Measurements from ENCODE around the gene ST3GAL3.
A peak's percentile ranks its signal among the peaks of the same experiment; 100 is the strongest.

Gene ST3GAL3

DNA sequence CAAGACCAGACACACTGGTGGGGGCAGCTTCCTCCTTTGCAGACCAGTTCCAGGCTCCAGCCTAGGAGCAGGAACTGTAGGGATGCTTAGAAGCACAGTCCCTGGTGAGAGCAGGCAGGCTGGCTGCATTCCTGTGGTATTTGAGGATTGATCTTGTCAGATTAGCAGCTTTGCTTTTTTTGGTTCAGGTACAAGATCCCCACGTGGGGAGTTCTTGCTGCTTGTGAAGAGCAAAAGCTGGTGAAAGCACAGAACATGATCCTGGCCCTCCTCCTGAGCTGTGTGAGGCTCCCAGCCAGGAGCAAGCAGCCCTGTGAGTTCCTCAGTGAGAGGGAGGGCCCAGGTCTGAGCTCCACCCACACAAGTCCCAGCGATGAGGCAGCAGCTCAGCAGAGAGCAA lies 151.0 kb downstream of the ST3GAL3 start:
- DNase-seq, result peak; percentile 94

DNA sequence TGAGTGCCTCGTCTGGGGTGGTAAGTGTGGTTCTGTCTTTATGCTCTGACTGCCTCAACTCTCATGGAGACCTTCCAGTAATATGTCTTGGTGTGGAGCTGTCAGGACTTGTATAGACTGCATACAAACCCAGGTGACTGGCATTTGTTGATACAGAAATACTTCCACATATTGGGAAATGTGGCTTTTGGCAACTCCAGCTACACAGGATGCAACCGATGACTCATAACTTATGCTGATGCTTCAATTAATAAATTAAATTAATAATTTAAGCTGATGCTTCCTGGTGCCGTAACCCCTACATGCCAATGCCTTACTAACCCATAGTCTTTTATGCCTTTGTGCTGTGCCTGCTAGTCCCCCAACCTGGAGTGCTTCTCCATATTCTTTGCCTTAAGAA lies 154.0 kb downstream of the ST3GAL3 start:
- no peak for DNase-seq

- DNase-seq, result no peak
Measured at GRCh38 chr1:43861988-43862735, 154.8 kb downstream of the ST3GAL3 start.

DNA sequence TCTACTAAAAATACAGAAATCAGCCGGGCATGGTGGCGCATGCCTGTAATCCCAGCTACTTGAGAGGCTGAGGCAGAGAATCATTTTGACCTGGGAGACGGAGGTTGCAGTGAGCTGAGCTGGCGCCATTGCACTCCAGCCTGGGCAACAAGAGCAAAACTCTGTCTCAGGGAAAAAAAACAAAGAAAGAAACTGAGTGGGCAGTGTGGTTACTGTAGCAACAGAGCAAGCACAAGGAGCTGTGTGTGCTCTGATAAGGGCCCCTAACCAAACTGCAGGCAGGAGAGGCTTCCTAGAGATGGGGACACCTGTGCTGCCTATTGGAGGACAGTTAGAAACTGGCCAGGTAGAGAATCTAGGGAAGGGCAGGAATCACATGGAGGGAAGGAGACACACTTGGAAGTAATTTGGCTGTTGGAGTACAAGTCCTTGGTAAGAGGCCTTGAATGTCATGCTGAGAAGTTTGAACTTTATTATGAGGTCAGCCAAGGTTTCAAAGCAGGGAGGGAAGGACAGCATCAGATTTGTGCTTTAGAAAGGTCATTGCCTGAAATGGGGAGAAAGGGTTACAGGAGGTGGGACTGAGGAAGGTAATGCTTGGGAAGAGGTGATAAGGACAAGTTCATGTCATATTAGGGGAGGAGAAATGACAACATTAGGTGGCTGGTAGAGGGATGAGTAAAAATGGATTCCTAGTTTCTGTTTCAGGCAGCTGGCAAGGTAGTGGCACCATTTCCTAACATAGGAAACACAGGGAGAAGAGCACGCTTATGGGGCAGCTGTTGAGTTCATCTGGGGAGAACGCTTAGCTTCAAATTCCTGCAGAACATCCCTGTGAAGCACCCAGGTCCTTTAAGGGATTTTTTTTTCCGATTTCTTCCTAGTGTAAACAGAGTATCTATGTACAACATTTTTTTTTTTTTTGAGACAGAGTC lies 157.0 kb downstream of the ST3GAL3 start:
- DNase-seq, result no peak

- no peak for DNase-seq
Measured at GRCh38 chr1:43866201-43866600, 158.9 kb downstream of the ST3GAL3 start.

DNA sequence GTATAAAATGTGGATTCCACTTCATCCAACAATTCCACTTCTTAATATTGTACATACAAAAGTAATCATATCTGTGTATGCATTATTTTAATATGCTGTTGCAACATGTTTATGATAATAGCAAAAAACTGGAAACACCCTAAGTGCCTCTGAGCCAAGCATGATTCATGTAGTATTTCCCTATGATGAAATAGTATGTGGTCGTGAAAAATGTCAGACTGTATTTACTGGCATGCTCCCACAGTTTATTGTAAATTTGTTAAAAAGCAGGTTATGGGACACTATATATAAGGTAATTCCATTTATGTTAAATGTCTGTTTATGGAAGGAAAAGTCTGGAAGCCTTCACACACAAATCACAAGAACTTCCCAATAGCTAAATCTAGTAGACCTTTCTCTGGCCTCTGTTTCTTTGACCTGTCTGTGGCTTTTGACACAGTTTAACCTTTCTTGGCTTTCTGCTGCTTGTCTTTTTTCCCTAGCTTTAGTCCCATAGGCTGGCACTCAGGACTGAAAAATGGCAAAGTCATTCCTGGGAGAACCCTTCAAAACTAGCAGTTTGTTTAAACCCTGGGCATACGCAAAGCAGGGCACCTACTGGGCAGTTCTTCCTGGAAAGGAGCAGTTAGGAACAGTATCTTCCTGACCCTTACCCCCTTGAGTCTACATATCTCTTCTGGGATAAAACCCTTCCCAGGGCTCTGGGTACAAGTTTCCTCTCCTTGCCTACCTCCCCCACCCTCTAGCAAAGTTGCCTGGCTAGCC lies 160.8 kb downstream of the ST3GAL3 start:
- DNase-seq, result no peak

GRCh38 chr1:43868741-43869067 lies 161.4 kb downstream of the ST3GAL3 start:
- no peak for DNase-seq

- no peak for DNase-seq
Measured at GRCh38 chr1:43870306-43870705, 163.0 kb downstream of the ST3GAL3 start.

DNA sequence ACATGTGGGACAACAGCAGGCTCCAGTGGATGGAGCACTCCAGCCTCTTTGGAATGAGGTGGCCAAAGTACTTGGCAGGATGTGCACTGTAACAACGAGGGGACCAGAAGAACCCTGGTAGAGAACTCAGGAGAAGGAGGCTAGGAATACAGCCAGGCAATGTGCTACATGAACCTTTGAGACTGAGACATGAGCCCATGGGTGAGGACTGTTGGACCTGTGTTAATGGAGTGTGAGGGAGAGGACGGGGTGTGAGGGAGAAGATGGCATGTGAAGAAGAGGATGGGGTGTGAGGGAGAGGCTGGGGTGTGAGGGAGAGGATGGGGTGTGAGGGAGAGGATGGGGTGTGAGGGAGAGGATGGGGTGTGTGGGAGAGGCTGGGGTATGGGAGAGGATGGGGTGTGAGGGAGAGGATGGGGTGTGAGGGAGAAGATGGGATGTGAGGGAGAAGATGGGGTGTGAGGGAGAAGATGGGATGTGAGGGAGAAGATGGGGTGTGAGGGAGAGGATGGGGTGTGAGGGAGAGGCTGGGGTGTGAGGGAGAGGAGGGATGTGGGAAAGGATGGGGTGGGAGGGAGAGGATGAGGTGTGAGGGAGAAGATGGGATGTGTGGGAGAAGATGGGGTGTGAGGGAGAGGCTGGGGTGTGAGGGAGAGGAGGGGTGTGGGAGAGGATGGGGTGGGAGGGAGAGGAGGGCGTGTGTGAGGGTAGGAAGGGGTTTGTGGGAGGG lies 164.0 kb downstream of the ST3GAL3 start:
- DNase-seq, result no peak

DNA sequence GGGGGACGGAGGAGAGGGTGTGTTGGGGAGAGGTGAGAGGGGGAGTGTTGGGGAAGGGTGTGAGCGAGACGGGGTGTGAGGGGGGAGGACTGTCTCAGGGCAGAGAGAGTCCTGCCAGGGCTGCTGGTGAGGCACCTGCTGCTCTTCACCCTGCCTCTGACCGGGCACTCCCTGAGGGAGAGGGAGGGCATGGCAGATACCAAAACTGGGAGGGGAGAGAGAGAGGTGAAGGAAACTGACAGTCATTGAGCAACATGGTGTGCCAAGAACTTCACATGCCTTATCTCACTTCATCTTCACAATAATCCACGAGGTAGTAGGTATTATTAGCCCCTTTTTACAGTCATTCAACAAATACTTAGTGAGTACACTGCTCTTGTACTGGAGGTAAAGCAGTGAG lies 164.9 kb downstream of the ST3GAL3 start:
- DNase-seq, result no peak

- DNase-seq, result no peak
Measured at GRCh38 chr1:43873851-43874250, 166.5 kb downstream of the ST3GAL3 start.

GRCh38 chr1:43874716-43875115 lies 167.4 kb downstream of the ST3GAL3 start:
- DNase-seq, result no peak

GRCh38 chr1:43875331-43875730 lies 168.0 kb downstream of the ST3GAL3 start:
- DNase-seq, result no peak

- DNase-seq, result no peak
Measured at GRCh38 chr1:43877101-43877500, 169.8 kb downstream of the ST3GAL3 start.

- DNase-seq, result no peak
Measured at GRCh38 chr1:43878440-43878839, 171.1 kb downstream of the ST3GAL3 start.

DNA sequence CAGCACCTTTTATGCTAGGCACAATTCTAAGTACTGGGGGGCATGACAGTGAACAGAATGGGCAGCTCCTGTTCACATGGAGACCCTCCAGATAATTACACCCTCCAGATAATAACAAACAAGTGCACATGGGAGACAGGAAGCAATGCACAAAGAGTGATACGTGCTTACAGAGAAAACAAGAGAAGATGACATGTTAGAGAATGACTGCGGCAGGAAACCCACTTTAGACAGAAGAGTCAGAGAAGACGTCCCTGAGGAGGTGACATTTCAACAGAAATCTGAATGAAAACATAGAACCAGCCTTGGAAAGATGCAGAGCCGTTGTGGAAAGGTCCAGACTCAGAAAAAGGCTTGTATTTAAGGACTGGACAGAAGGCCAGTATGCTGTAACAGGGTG lies 171.5 kb downstream of the ST3GAL3 start:
- DNase-seq, result no peak

DNA sequence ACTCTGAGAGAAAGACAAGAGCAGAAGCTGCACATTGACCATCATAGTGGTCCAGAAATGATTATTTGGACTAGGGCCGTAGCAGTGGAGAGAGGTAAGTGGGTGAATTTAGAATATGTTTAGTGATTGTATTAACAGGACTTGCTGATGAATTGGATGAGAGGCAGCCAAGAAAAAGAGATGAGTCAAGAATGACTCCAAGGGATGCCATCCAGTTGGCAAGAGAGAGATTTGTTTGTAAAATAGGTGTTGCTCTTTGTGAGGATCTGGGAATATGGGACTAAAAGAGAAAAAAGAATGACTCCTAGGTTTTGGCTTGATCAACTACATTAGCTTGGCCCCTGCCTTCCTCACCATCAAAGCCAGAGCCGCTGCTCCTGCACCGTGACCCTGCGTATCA lies 172.1 kb downstream of the ST3GAL3 start:
- DNase-seq, result no peak

DNA sequence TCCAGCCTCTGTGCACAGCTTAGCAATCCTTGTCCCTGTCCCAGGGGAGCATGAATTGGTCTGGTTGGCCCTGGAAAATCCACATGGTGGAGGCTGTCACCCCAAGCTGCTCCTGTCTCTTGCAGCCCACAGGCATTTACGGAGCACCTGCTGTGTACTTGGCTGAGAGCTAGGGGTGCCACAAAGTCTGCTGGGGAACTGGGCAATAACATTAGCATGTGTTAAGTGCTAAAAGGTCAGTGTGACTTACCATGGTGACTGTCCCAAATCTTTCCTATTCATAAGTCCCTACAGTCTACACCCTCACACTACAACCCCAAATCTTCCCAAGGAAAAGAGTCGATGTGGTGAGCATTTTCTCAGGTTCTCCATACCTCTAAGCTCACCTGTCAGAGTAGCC lies 172.7 kb downstream of the ST3GAL3 start:
- DNase-seq, result no peak

DNA sequence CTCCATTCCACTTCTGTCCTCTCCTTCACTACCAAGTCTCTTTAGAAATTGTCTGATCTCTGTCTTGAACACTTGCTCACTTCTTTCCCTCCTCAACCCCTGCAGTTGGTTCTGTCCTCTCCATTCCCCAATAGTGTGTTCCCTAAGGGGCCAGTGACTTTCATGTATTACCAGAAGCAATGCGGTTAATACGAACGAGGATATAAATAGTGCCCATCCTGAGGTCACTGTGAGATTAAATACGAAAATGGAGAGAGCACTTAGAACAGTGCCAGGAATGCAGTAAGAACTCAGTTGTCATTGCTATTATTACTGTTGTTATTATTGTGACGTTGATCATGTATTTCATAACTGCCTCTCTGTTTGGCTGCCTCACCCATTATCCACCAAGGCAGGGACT lies 173.3 kb downstream of the ST3GAL3 start:
- no peak for DNase-seq

- DNase-seq, result no peak
Measured at GRCh38 chr1:43881415-43881814, 174.1 kb downstream of the ST3GAL3 start.

- no peak for DNase-seq
Measured at GRCh38 chr1:43882763-43883162, 175.4 kb downstream of the ST3GAL3 start.

DNA sequence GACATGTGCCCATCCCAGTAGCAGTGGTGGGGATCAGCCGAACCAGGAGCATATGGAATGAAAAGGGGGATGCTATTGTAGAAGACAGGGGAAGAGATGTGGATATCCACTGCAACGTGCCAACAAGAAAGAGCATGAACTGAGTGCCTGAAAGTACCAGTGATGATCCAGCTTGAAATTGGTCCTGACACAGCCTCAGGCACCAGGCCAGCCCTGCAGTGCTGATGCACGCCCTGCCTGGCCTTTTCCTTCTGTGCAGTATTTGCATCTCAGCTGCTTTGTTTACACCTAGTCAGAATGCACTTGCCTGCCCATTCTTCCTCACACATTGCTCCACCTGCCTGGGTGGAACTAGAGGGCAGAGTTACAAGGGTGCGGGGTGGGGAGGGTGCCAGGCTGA lies 176.0 kb downstream of the ST3GAL3 start:
- no peak for DNase-seq

DNA sequence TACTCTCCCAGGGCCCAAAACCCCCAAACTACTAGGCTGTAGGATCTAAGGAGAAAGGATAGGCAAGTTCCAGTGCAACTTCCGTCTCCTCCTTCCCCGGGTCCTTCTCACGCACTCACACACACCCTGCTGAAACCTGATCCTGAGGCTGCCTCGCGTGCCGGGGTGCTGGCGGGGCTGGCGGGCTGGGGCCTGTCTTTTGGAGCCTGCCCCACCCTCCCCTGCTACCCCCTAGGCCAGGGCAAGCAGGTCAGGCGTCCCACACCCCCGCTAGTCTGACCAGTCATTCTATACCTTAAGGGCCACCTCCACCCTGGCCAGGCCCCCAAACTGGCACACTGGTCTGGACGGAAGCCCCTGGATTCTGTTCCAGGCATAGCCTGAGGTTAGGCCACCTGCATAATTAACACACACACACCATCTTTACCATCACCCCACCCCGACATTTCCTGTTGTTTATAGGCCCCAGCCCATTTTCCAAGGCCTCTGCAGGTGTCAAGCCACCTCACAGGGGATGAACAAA lies 178.0 kb downstream of the ST3GAL3 start:
- no peak for DNase-seq

Measured in DMS79 (cell line).